Endothelial cell of umbilical vein (primary cell): ENCODE measurements around the gene TENT5C. TPM values are rescaled to one million over a fixed set of nuclear protein-coding genes. Genes with fewer than 3 reads are reported as not detected.

ENCODE experiments used
- BruUV-seq: library from RNA; stranded (reverse); fragments of 400-500 nt; replicated peaks from 2 replicates; lab custom pipeline; 2021; lab: Mats Ljungman, UMichigan
- CTCF ChIA-PET: fragments of 300-600, 350-600 bp; sonication (Branson Sonifier 250); formaldehyde crosslinking; loops from one replicate; lab custom pipeline; 2021; ENCODE audit warnings: antibody characterized with exemption, inconsistent platforms; lab: Charles Lee
- POLR2A ChIA-PET: fragments of 300-600, 350-600 bp; sonication (Branson Sonifier 250); formaldehyde crosslinking; loops from one replicate; lab custom pipeline; 2021; ENCODE audit warnings: antibody characterized with exemption, inconsistent platforms; lab: Charles Lee
- DNase-seq: peaks from one replicate; pipeline ENCODE4 v3.0.0-alpha.2; 2011; ENCODE audit warnings: low read depth, low spot score
- FAIRE-seq: peaks from 2 replicates; lab custom pipeline; 2011; peaks lifted over from hg19 to GRCh38; lab: Jason Lieb, UNC
- H2AFZ ChIP-seq: 2 replicates; pipeline ENCODE4 v1.6.0; 2012; ENCODE audit warnings: low read depth, low read length, control low read depth, inconsistent platforms
- H3K27ac ChIP-seq: 2 replicates; pipeline ENCODE4 v1.5.1; 2011; ENCODE audit warnings: low read depth, mild to moderate bottlenecking, control low read depth, low read length, moderate library complexity; ENCODE audit not compliant: insufficient read depth
- H3K27me3 ChIP-seq, 2 experiments: 2 replicates each; pipeline versions ENCODE4 v1.6.0 to v1.6.1; 2011; ENCODE audit warnings: low read length in 2 of 2, mixed read lengths in 1 of 2; ENCODE audit not compliant: control insufficient read depth in 2 of 2, insufficient read depth in 2 of 2
- H3K36me3 ChIP-seq, 2 experiments: 2 replicates in 1 of 2; 3 replicates in 1 of 2; pipeline ENCODE4 v1.5.1; 2011; ENCODE audit warnings: low read length in 2 of 2, mild to moderate bottlenecking in 1 of 2, moderate library complexity in 1 of 2; ENCODE audit not compliant: control insufficient read depth in 2 of 2, insufficient read depth in 2 of 2; ENCODE audit errors: extremely low read depth in 1 of 2
- H3K4me1 ChIP-seq: 3 replicates; pipeline ENCODE4 v1.5.1; 2011; ENCODE audit warnings: mild to moderate bottlenecking, low read length; ENCODE audit not compliant: control insufficient read depth, insufficient read depth; ENCODE audit errors: extremely low read depth
- H3K4me2 ChIP-seq: 2 replicates; pipeline ENCODE4 v1.6.1; 2011; ENCODE audit warnings: low read length, control low read depth, mixed read lengths; ENCODE audit not compliant: insufficient read depth
- H3K4me3 ChIP-seq, 3 experiments: fragments of 200-600 bp in 1 of 3; sonication (generic), shearing (Covaris generic) in 1 of 3; replicated peaks in 1 of 3; 2 replicates each; pipeline ENCODE4 v1.5.1; 2011 to 2016; ENCODE audit warnings: control low read depth in 3 of 3, low read length in 3 of 3, mild to moderate bottlenecking in 2 of 3, inconsistent platforms in 1 of 3, low read depth in 1 of 3, moderate library complexity in 1 of 3; ENCODE audit not compliant: insufficient read depth in 1 of 3
- H3K79me2 ChIP-seq: 2 replicates; pipeline ENCODE4 v1.6.0; 2012; ENCODE audit warnings: low read length, inconsistent platforms; ENCODE audit not compliant: control insufficient read depth, insufficient read depth
- H3K9ac ChIP-seq: replicated peaks from 2 replicates; pipeline ENCODE3; 2011; ENCODE audit warnings: low read length, control low read depth; ENCODE audit not compliant: insufficient read depth; ENCODE audit errors: extremely low read depth
- H3K9me1 ChIP-seq: replicated peaks from 3 replicates; pipeline ENCODE4 v1.6.0; 2011; ENCODE audit warnings: mild to moderate bottlenecking, low read length; ENCODE audit not compliant: control insufficient read depth, insufficient read depth; ENCODE audit errors: extremely low read depth
- H3K9me3 ChIP-seq: replicated peaks from 2 replicates; pipeline ENCODE4 v1.5.1; 2012; ENCODE audit warnings: low read length, inconsistent platforms; ENCODE audit not compliant: control insufficient read depth, insufficient read depth
- H4K20me1 ChIP-seq: replicated peaks from 2 replicates; pipeline ENCODE3; 2011; ENCODE audit warnings: mild to moderate bottlenecking, low read length; ENCODE audit not compliant: control insufficient read depth, insufficient read depth; ENCODE audit errors: extremely low read depth
- FOS ChIP-seq: IDR thresholded peaks from 2 replicates; pipeline ENCODE4 v1.6.1; 2011; ENCODE audit warnings: mild to moderate bottlenecking, low read length, moderate library complexity, borderline replicate concordance; ENCODE audit not compliant: insufficient read depth
- GATA2 ChIP-seq: IDR thresholded peaks from 2 replicates; pipeline ENCODE4 v1.7.0; 2011; ENCODE audit warnings: low read depth, mild to moderate bottlenecking, moderate library complexity, mixed read lengths, low read length; ENCODE audit not compliant: insufficient read length, insufficient read depth
- JUN ChIP-seq: IDR thresholded peaks from 2 replicates; pipeline ENCODE4 v1.6.1; 2011; ENCODE audit warnings: borderline replicate concordance, low read depth; ENCODE audit not compliant: insufficient read length, insufficient read depth
- MAX ChIP-seq: IDR thresholded peaks from 2 replicates; pipeline ENCODE4 v1.6.1; 2011; ENCODE audit not compliant: insufficient read depth, insufficient read length
- POLR2AphosphoS5 ChIP-seq: IDR thresholded peaks from 2 replicates; pipeline ENCODE4 v1.6.1; 2012; ENCODE audit warnings: low read depth, mild to moderate bottlenecking, control low read depth, low read length, moderate library complexity; ENCODE audit not compliant: insufficient read depth
- dilution Hi-C: fragments of 300-500 bp; cut with MboI; formaldehyde crosslinking; loops from one replicate; pipeline ENCODE4 v1.15.0; 2019; ENCODE audit warnings: low sequenced_read_pairs; ENCODE audit not compliant: extremely low pct_ligation_motif_present
- intact Hi-C: fragments of 100-400 bp; cut with micrococcal nuclease; formaldehyde crosslinking; loops from one replicate; pipeline ENCODE4 v1.10.0; 2022
- polyA plus RNA-seq, 4 experiments: library from polyadenylated mRNA; depleted of rRNA in 3 of 4; stranded (reverse) in 3 of 4; unstranded in 1 of 4; fragments of >200 nt; gene quantifications; 2 replicates each; pipeline versions ENCODE4 v1.2.1 to v1.2.3, GENCODE V29; 2011 to 2012; ENCODE audit warnings: missing spikeins in 1 of 4
- total RNA-seq: library from RNA; stranded (reverse); gene quantifications from 2 replicates; pipeline ENCODE4 v1.2.3, GENCODE V29; 2021
- TF ChIP-seq, protein P1 (sequence below), 2 donors: IDR thresholded peaks; 1 replicate in 1 of 2; 2 replicates in 1 of 2; pipeline ENCODE4 v1.5.1; 2011; ENCODE audit warnings: low read length in 2 of 2, mild to moderate bottlenecking in 2 of 2, moderate library complexity in 2 of 2, control low read depth in 1 of 2, inconsistent platforms in 1 of 2, low read depth in 1 of 2; ENCODE audit not compliant: insufficient read depth in 1 of 2; ENCODE audit errors: extremely low read depth in 1 of 2

Gene TENT5C
- total and polyA plus RNA-seq, 2 donors (not counting 3 experiments of a cell fraction or from before 2014, with no cell fraction given) = 0.06 to 0.22 TPM

GRCh38 chr1:117611894-117612483 lies 6.1 kb downstream of the TENT5C start:
- Histone ChIP-seq H3K27me3 (peaks cover 19 to 23% of the 10 kb centered on the region in 2 experiments), H4K20me1 (no peaks in the 10 kb centered on the region), H3K79me2 (no peaks in the 10 kb centered on the region), H3K9me1 (no peaks in the 10 kb centered on the region), H2AFZ (no peak overlapping the region), H3K4me2 (no peak overlapping the region), H3K27ac (no peak overlapping the region), H3K4me1 (peaks cover under 1% of the 10 kb centered on the region), H3K4me3 (no peak overlapping the region), H3K36me3 (no peaks in the 10 kb centered on the region), H3K9ac (no peak overlapping the region), H3K9me3 (no peaks in the 10 kb centered on the region)
- intact Hi-C loops (no loop called here), dilution Hi-C loops (no loop called here)
- ChIA-PET CTCF (interaction anchor here (0.7 to 1.8 kb wide), 4 partner anchors 10 to 142 kb away, joined by 3 to 9 read pairs (median 4); no protein-coding TSS in a partner anchor), POLR2A (no interaction called here)
- BruUV-seq = no TSS peak
- FAIRE-seq (no peak), DNase-seq (no peak)
- TF ChIP-seq GATA2 (no peak), FOS (no peak), JUN (no peak), MAX (no peak), POLR2AphosphoS5 (no peak)
- TF ChIP-seq, protein P1, sequence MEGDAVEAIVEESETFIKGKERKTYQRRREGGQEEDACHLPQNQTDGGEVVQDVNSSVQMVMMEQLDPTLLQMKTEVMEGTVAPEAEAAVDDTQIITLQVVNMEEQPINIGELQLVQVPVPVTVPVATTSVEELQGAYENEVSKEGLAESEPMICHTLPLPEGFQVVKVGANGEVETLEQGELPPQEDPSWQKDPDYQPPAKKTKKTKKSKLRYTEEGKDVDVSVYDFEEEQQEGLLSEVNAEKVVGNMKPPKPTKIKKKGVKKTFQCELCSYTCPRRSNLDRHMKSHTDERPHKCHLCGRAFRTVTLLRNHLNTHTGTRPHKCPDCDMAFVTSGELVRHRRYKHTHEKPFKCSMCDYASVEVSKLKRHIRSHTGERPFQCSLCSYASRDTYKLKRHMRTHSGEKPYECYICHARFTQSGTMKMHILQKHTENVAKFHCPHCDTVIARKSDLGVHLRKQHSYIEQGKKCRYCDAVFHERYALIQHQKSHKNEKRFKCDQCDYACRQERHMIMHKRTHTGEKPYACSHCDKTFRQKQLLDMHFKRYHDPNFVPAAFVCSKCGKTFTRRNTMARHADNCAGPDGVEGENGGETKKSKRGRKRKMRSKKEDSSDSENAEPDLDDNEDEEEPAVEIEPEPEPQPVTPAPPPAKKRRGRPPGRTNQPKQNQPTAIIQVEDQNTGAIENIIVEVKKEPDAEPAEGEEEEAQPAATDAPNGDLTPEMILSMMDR (IDR thresholded peaks at IDR 0.05; ENCODE audit: extremely low read depth in 1 of 2, insufficient read depth in 1 of 2, low read depth in 1 of 2, low read length in 2 of 2) = no peak
